Measurements from ENCODE around the gene IZUMO4.

IZUMO4 gene

DNA sequence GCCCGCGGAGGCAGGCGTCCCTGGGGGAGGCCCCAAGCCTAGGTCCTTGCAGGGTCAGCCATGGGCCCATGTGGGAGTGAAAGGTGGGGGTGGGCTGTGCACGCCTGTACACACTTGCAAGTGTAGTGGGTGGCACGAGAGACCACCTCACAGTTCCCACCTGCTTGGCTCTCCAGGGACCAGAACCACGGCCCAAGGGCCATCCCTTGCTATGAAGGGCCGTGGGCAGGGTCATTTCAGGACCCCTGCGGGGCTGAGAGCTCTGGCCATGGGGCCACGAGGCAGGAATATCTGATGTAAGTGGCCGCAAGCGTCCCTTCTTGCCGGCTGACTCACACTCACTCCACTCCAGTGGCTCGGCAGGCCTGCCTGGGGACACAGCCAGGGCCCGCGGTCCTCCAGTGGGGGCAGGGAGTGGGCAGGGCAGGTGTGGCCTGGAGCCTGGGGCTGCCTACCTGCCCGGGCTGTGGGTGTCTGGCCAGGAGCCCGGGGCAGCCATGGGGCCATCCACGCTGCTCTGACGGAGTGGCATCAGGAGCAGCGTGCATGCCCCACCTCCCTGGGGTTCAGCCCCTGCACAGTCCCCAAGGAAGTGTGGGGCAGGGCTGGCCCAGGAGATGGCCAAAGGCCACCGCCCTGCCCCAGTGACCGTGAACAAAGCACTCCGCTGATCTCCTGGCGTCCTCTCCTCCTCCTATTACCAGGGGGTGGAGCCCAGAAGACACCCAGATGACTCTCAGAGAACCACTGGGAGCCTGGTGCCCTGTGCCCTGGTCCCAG is 37.1 kb upstream of the IZUMO4 start:
- DNase-seq, result no peak

GRCh38 chr19:2060884-2061494 is 35.7 kb upstream of the IZUMO4 start:
- DNase-seq, result peak; percentile 65

DNA sequence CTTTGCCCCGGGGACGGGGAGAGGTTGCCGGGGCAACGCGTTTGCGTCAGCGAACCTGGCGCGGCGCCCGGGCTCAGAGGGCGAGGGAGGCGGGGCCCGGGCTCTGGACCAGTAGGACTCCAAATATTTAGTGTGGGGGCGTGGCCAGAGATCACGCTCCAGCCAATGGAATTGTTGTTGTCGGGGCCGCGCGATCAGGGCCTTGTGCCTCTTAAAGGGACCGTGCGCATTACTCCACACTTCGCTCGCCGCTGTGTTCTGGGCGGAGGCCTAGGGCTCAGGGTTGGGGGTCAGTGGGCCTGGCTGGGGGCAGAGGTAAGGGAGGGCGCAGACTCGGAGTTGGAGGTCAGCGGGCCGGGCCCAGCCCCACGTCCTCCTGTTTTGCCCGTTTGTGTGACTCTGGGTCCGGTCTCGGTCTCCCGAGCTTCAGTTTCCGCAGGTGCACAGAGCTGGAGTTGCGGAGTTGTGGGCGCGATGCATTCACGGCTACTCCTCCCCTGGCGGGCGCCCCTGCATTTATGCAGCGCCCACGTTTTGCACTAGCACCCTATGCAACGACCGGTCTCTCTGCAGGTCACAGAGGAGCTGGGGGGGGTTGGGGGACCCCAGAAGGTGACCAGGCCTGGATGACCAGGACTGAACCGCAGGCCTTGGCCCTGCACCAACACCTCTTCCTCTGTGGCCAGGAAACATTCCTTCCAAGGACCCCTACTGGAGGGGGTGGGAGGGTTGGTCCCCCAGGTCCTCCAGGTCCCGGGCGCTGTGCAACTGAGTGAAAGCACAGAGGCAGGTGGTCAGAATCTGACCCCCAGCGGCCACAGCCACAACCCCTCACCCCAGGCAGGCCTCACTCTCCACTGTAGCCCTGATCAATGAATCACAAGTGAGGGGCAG is 35.0 kb upstream of the IZUMO4 start:
- peak; percentile 100 for DNase-seq

- no peak for DNase-seq
Observed at GRCh38 chr19:2062389-2062729, 34.4 kb upstream of the IZUMO4 start.

DNA sequence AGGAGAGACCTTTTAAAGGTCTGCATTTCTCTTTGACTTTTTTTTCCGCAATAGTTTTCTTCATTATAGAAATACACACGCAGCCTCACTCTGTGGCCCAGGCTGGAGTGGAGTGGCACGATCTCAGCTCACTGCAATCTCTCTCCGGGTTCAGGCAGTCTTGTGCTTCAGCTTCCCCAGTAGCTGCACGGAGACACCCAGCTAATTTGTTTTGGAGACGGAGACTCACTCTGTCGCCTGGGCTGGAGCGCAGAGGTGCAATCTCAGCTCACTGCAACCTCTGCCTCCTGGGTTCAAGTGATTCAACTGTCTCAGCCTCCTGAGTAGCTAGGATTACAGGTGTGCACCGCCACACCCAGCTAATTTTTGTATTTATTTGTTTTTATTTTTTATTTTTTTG is 33.9 kb upstream of the IZUMO4 start:
- DNase-seq, result no peak

GRCh38 chr19:2063824-2064223 is 32.9 kb upstream of the IZUMO4 start:
- DNase-seq, result no peak

GRCh38 chr19:2064395-2064787 is 32.3 kb upstream of the IZUMO4 start:
- DNase-seq, result no peak

DNA sequence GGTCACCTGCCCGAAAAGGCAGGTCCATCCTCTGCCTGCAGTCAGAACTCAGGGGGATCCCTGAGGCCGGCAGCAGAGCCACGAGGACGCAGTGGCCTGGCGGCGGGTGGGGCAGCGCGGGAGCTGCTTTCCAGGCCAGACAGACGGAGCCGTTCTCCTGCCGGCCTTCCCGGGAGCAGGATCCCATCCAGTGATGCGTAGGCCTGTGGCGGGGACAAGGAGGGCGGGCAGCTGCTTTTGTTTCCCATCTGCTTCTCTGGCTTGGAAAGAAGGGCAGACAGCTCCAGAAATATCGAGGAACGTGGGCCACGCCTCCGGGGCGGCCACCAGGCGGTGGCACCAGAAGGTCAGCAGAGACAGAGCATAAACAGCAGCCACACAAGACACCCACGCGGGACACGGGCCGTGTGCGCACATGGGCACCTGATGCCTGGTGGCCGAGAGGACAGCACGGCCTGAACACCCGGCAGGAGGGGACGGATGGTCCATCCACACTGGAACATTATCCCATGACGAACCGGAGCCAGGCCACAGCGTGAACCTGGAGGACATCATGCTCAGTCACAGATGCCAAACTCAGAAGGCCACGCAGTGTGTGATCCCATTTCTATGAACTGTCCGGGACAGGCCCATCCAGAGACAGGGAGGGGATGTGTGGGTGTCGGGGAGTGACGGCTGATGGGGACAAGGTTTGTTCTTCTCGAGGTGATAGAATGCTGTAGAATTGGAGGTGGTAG is 31.8 kb upstream of the IZUMO4 start:
- DNase-seq, result no peak

GRCh38 chr19:2070436-2070827 is 26.3 kb upstream of the IZUMO4 start:
- DNase-seq, result no peak

DNA sequence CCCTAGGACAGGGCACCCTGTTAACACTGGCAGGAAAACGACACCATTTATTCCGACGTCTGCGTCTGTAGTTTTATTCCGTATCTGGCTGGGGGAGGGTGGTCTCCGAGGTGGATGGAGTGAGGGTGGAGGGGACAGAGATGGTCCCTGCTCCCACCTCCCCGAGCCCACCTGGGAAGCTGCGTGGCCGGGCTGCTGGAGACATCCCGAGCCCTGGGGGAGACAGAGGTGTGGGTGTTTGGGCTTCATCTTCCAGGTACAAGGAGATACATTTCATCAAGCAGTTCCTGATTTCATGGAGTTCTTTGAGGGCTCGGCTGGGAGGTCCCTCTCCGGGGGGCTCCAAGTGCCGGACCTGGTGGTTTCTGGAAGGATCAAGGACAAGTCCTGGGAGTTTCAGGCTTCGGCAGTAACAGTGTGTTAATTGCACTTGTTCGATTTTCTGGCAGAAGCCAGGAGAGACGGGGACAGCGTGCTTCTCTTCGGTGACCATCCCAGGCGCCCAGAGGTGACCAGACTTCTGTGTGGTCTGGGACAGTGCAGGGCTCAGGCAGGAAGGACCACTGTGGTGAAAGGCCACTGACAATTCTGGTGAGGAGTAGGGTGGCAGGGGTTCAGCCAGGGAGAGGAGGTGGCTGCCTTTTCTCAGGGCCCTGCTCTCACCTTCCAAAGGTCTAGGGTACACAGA is 25.6 kb upstream of the IZUMO4 start:
- no peak for DNase-seq

DNA sequence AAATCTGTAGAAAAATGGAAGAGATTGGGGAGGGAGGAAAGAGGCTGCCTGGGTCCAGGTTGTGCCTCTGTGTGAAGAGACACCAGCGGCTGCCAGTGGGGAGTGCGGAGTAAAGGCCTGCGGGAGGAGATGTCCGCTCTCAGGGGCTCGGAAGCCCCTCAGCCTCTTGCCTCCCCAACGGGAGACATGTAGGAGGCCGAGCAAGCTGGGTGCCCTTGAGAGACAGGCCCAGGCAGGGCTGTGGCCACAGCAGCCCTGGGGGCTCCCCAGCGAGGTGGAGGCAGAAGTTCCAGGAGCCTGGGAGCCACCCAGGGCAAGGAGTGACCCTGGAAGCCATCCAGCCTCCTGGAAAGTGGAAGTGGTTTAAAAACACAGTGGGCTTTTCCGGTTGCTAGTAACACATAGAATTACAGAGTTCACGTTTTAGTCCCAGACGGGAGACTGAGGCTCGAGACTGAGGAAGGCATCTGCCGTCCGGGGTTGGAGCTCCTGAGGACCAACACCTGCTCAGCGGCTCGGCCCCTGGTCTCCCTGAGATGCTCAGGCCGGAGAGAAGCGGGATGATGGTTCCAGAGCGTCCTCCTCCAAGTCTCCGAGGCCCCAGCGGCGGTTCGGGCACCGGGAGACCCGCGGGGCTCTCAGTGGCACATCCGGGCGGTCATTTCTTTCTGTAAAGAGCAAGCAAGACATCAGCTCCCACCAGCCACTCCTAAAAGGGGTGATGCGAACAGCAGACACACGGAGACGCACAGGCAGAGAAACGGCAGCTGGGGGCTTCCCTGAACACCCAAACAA is 23.8 kb upstream of the IZUMO4 start:
- DNase-seq, result no peak

GRCh38 chr19:2076526-2076944 is 20.2 kb upstream of the IZUMO4 start:
- no peak for DNase-seq

DNA sequence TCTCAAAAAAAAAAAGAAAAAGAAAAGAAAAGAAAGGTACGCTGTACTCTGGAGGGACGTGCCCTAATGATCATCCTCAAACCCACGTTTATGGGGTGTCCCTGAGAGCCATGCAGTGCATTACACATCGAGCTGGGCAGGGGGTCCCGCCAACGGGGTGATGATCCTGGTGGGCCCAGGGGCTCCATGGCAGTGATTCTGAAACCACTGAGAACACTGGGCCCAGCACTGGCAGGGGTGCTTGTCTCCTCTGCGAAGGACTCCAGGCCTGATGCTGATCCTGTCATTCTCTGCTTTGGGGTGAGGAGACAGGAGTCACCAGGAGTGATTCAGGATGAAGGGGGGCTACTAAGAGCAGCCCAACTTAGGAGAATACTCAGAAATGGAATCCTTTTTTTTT is 19.3 kb upstream of the IZUMO4 start:
- DNase-seq, result no peak

- DNase-seq, result no peak
Observed at GRCh38 chr19:2077833-2078619, 18.7 kb upstream of the IZUMO4 start.

GRCh38 chr19:2079076-2079864 is 17.4 kb upstream of the IZUMO4 start:
- no peak for DNase-seq

GRCh38 chr19:2079865-2080301 is 16.8 kb upstream of the IZUMO4 start:
- no peak for DNase-seq

DNA sequence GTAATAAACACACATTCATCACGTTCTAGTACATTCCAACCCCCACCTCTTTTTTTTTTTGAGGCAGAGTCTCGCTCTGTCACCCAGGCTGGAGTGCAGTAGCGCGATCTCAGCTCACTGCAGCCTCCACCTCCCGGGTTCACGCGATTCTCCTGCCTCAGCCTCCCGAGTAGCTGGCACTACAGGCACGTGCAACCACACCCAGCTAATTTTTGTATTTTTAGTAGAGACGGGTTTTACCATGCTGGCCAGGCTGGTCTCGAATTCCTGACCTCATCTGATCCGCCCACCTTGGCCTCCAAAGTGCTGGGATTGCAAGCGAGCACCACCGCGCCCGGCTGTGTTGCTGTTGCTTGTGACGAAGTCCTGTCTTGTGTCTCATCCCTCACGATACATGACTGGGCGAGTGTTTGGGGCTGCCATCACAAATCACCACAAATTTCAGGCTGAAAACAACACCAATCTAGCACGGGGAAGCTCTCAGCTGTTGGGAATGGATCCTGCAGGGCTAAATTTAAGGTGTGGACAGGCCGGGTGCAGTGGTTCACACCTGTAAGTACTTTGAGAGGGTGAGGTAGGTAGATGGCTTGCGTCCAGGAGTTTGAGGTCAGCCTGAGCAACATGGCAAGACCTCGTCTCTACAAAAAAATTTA is 16.3 kb upstream of the IZUMO4 start:
- DNase-seq, result no peak

GRCh38 chr19:2081873-2082810 is 14.6 kb upstream of the IZUMO4 start:
- peak; percentile 69 for DNase-seq
